GM06990 (cell line): Measurements from ENCODE around the gene ABCC5.

Source experiments
- DNase-seq: peaks from one replicate; pipeline ENCODE4 v3.0.0-alpha.2; 2011; ENCODE audit not compliant: insufficient read length; ENCODE audit errors: extremely low read depth
- H3K27me3 ChIP-seq: replicated peaks from 2 replicates; pipeline ENCODE4 v1.6.0; 2011; ENCODE audit warnings: low read length; ENCODE audit not compliant: control insufficient read depth, insufficient read depth
- H3K36me3 ChIP-seq: 2 replicates; pipeline ENCODE4 v1.5.1; 2011; ENCODE audit warnings: low read length; ENCODE audit not compliant: control insufficient read depth, insufficient read depth
- H3K4me3 ChIP-seq: replicated peaks from 2 replicates; pipeline ENCODE4 v1.5.1; 2011; ENCODE audit warnings: low read depth, mild to moderate bottlenecking, control low read depth, low read length
- TF ChIP-seq, protein P1 (sequence below): IDR thresholded peaks from 2 replicates; pipeline ENCODE4 v1.5.1; 2011; ENCODE audit warnings: low read length, control low read depth, mild to moderate bottlenecking, inconsistent platforms; ENCODE audit not compliant: insufficient read depth, poor library complexity, severe bottlenecking

ABCC5 gene

DNA sequence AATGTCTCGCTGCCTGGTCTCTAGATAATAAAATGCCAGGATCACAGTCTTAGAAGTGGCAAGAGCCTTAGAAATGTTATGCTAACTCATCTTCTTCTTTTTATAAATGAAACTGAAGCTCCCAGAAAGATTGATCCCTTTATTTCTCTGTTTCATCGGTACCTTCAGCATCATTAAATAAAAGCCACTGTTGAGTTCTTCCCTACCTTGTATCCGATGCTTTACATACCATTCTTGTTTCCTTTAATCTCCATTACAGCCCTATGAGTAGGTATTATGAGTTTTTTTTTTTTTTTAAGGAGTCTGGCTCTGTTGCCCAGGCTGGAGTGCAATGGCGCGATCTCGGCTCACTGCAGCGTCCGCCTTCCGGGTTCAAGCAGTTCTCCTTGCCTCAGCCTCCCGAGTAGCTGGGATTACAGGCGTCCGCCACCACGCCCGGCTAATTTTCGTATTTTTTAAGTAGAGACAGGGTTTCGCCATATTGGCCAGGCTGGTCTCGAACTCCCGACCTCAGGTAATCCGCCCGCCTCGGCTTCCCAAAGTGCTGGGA is 815 bp upstream of the ABCC5 start:
- peak overlapping the region; percentile 81 for H3K4me3 ChIP-seq
- H3K27me3 ChIP-seq: no peaks in the 10 kb centered on the region
- DNase-seq: no peak
- TF ChIP-seq, protein P1, sequence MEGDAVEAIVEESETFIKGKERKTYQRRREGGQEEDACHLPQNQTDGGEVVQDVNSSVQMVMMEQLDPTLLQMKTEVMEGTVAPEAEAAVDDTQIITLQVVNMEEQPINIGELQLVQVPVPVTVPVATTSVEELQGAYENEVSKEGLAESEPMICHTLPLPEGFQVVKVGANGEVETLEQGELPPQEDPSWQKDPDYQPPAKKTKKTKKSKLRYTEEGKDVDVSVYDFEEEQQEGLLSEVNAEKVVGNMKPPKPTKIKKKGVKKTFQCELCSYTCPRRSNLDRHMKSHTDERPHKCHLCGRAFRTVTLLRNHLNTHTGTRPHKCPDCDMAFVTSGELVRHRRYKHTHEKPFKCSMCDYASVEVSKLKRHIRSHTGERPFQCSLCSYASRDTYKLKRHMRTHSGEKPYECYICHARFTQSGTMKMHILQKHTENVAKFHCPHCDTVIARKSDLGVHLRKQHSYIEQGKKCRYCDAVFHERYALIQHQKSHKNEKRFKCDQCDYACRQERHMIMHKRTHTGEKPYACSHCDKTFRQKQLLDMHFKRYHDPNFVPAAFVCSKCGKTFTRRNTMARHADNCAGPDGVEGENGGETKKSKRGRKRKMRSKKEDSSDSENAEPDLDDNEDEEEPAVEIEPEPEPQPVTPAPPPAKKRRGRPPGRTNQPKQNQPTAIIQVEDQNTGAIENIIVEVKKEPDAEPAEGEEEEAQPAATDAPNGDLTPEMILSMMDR: no peak
- no peaks in the 10 kb centered on the region for H3K36me3 ChIP-seq

DNA sequence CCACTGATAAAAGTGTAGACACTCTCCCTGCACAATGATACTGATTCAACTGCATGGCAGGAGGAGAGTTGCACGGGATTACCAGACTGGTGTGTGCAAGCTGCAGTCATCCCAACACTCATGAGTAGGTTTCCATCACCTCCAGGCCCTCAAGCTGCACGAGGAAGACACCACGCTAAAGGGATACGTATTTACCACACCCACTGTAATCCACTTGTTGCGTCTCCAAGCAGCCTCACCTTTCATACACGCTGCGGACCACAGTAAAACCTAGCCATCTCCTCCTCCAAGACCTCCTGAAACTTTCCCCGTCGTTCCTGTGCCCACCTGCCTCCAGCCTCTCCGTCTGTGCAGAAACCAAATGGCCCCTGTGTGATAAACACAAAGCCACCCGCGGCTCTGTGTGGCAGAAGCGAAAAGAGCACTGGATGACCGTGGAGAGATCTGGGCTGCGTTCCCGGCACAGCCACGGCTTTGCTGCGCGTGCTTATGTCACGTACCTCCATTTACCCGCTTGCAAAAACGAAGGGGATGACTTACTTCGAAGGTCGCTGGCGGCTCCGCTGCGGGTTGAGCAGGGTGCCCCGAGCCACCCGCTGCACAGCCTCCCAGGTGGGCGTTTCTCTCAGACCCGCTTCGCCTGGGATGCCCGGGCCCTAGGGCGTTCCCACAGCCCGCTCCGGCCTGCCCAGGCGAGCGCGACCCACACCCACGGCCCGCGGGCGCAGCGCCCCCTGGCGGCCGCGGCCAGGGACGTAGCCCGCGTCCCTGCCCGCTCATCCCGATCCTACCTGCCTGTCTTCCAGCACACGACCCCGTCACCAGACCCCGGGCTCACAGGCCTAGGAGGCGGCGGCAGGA is 643 bp downstream of the ABCC5 start:
- no peaks in the 10 kb centered on the region for H3K36me3 ChIP-seq
- peak; percentile 80 for DNase-seq
- H3K27me3 ChIP-seq: no peaks in the 10 kb centered on the region
- H3K4me3 ChIP-seq: peak overlapping the region; percentile 81
- TF ChIP-seq, protein P1: peak; percentile 62

DNA sequence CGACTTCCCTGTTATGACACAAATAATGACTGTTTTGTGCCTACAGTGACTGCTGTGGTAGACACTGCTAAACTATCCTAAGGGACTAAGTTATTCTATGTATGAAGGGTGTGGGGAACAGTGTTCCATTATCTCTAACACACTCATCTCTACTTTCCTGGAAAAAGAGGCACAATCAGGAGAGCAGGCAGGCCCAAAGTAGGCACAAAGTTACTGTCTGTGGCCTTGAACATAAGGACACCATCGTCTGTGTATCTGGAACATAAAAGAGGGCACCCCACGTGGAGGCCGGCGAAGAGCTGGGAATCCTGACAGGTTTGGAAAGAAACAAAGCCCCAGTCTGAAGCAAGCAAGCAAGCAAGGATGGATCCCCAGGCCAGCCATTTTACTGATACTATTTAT is 1.5 kb downstream of the ABCC5 start:
- H3K4me3 ChIP-seq: no peak overlapping the region
- no peaks in the 10 kb centered on the region for H3K36me3 ChIP-seq
- DNase-seq: no peak
- H3K27me3 ChIP-seq: no peaks in the 10 kb centered on the region
- TF ChIP-seq, protein P1: no peak

DNA sequence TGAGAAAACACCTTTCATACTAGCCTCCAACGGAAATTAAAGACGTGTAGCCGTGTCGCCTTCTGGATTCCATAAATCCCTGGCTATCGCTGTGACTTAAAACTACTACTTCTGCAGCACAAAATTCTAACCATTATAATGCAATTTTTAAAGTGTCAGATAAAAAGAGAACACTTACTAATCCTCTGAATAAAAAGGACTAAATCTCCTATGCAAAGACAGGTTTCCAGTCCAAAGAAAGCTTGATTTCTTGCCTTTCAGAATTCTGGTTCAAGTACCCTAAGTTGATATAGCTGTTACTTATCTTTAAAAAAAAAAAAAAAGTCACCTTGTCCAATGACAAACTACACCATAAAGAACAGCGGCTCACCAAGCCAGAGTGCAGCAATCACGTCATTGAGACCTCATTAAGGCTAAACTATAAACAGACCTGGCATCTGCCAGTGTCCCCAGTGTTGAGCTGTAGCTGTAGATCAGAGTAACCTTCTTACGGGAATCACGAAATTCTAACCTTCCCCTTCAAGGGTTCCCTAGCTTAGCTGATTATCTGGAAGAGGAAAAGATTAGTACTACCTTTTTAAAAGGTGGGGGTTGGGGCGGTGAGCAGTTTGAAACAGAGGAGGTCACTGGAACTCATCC is 2.2 kb downstream of the ABCC5 start:
- DNase-seq: no peak
- TF ChIP-seq, protein P1: no peak
- Histone ChIP-seq H3K27me3 (no peaks in the 10 kb centered on the region), H3K36me3 (no peaks in the 10 kb centered on the region), H3K4me3 (no peak overlapping the region)

DNA sequence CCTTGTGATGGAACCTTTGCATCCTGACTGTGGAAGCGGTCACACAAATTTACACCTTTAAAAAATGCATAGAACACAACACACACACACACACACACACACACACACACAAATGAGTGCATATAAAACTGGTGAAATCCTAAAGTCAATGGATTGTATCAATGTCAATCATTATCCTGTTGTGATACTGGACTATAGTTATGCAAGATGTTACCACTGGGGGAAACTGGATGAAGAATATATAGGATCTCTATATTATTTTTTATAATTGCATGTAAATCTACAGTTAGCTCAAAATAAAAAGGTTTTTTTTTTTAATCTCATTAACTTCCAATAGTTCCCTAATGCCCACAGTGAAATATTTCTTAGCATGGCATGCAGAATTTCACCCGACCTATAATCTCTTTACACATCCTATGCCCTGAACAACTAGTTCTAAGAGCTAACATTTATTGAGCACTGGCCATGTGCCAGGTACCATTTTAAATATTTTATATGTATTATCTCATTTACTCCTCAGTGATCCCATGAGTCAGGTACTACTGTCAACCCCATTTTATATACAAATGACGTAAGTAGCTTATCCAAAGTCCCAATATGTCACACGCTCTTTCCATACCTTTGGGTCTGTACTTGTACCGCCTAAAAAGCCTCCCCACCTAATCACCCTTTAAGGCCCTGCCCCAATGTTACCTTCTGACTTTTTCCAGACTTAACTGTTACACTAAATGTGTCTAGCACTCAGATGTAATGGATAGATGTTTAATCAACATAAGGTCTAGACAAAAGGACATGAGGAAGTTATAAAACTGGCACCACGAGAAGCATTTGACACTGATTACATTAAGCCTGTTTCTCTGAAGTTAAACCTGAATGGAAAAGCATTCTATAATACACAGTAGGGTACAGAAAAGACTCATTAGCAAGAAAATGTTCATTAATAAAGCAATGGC is 5.5 kb downstream of the ABCC5 start:
- Histone ChIP-seq H3K36me3 (no peaks in the 10 kb centered on the region), H3K27me3 (no peaks in the 10 kb centered on the region), H3K4me3 (no peak overlapping the region)
- TF ChIP-seq, protein P1: no peak
- no peak for DNase-seq
